Measurements from ENCODE around the gene CMPK2.

CMPK2 gene

DNA sequence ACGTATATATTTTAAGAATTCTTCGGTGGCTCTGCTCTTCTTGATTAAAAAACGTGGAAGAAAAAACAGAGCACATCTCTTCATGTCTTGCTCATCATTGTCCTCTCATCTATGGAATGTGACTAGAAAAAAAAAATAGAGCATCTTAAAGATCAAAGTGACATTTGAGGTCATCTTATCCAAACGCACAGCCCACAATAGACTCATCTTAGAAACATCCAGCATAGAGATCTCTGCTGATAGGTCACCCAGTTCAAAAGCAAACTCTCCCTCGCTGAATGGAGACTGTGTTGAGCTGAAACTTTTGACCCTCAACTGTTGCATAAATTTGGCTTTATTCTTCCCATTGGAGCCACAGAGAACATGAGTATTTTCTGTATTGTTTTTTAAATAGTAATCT is 65.2 kb downstream of the CMPK2 start:
- DNase-seq = no peak

All from activated CD4-positive, alpha-beta T cell treated with anti-CD3 and anti-CD28 coated beads, Interleukin-2, Interleukin-6, amounts not matched to agents 100 ng/mL and 50 ng/mL, durations not matched to agents 16 hours and 8 hours (primary cell).